Stimulated activated CD4-positive, alpha-beta T cell treated with anti-CD3 and anti-CD28 coated beads, Interleukin-2, amount 100 ng/mL, for 48 hours (primary cell): ENCODE measurements around the gene MYL11.
A peak's percentile ranks its signal among the peaks of the same experiment; 100 is the strongest.

Source experiments
- DNase-seq, 2 donors: peaks; one replicate each; pipeline ENCODE4 v3.0.0-alpha.2; 2020

Gene MYL11

DNA sequence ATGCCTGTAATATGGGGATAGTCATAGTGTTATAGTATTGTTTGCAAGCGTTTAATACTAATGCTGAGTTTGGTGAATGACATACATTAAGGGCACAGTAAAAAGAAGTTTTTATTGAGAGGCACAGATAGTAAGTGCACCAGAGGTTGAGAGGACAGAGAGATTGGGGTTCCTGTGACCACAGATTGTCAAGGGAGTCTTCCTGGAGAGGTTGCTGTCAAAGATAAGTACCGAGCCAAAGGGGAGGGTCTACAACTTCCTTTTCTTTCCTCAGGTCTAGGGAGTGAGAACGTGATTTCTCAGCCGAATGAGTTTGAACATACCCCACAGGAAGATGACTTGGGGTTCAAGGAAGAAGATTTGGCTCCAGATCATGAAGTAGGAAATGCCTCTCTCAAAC, 22.5 kb downstream of the MYL11 start:
- no peak for DNase-seq

DNA sequence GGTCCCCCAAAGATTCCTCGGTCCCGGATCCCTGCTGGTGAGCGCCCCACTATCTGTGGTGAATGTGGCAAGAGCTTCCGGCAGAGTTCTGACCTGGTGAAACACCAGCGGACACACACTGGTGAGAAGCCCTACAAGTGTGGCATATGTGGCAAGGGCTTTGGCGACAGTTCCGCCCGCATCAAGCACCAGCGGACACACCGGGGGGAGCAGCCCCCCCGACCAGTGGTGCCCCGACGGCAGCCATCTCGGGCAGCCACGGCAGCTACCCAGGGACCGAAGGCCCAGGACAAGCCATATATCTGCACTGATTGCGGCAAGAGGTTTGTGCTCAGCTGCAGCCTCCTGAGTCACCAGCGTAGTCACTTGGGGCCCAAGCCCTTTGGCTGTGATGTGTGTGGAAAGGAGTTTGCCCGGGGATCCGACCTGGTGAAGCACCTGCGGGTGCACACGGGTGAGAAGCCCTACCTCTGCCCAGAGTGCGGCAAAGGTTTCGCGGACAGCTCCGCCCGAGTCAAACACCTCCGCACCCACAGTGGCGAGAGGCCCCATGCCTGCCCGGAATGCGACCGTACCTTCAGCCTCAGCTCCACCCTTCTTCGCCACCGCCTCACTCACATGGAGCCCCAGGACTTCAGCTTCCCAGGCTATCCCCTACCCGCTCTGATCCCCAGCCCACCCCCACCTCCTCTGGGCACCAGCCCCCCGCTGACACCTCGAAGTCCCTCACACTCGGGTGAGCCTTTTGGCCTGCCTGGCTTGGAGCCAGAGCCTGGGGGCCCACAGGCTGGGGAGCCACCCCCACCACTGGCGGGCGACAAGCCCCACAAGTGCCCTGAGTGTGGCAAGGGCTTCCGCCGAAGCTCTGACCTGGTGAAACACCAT, 23.4 kb downstream of the MYL11 start:
- DNase-seq = no peak

DNA sequence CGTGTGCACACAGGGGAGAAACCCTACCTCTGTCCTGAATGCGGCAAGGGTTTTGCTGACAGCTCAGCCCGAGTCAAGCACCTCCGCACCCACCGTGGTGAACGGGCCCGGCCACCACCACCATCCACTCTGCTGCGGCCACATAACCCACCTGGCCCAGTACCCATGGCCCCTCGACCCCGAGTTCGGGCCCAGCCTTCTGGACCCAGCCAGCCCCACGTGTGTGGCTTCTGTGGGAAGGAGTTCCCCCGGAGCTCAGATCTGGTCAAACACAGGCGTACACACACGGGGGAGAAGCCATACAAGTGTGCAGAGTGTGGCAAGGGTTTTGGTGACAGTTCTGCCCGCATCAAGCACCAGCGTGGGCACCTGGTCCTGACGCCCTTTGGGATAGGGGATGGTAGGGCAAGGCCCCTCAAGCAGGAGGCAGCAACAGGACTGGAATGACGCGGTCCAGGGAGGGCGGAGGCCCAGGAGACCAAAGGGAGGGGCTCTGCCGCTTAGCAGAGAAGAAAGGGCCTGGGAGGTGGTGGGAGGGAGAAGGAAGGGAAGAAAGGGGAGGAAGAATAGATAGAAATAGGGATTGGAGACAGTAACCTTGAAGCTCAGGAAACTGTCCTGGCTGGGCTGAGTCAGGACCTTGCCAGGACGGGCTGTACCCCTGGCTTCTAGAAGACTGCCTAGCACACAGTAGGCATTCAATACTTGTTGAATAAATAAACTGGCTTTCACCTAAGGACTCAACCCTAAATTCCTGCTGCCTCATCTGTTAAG, 24.2 kb downstream of the MYL11 start:
- DNase-seq = no peak

DNA sequence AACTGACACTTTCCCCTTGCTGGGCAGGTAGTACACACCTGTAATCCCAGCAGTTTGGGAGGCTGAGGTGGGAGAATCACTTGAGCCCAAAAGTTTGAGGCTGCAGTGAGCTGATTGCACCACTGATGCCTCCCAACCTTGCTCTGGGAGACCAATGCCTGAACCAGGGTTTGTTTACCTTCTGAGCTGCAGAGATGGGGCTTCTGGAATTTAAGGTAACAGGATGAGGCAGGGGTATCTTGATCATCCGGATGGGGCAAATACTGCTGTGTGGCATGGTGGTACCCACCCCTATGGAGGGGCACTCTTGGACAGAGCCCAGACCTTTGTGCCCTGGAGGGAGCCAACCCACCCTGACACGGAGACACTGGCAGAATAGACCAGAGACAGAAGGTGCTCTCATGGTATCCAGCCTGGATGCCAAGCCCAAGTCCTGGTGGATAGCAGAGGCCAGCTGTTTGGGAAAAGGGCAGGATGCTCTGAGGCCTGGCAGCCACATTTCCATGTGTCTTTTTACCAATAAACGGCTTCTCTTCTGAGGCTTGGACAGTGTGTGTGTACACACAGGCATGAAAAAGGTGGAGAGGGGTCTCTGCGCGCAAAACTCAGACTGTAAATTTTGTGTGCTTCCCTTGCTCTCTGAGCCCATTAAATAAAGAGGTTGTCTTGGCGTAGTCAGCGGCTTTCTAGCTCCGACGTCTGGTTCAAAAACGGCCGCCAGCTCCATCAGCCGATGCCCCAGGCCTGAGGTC, 25.0 kb downstream of the MYL11 start:
- DNase-seq = no peak

DNA sequence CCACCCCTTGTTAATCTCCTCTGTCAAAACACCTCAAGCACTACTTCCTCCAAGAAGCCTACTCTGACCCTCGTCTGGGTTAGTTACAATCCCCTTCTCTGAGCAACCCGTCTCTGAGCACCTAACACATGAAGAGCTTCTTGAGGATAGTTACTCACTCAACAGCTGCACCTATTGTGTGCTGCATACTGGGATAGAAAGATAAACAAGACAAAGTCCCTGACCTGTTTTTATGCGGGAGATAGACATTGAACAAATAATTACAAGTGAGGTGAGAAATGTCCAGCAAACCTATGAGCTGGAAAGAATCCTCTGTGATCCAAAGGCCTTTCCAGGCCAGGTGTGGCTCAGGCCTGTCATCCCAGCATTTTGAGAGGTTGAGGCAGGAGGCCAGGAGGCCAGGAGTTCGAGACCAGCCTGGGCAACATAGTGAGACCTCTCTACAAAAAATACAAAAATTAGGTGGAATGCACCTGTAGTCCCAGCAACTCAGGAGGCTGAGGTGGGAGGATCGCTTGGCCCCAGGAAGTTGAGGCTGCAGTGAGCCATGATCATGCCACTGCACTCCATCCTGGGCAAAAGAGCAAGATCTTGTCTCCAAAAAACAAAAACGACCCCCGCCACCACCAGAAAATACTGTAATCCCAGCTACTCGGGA, 27.3 kb downstream of the MYL11 start:
- DNase-seq = no peak

DNA sequence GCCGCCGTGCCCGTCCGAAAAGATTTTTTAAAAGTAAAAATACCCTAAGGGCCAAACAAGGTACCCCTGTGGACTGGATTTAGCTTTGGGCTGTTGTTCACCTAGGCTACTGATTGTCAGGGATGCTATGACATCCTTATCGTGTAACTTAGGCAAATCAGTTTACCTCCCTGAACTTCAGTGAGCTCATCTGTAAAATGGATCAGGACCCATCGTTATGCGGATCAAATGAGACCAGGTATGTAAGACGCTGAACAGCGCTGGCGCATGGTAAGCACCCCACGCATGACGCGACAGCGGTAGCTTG, 32.1 kb downstream of the MYL11 start:
- no peak for DNase-seq

DNA sequence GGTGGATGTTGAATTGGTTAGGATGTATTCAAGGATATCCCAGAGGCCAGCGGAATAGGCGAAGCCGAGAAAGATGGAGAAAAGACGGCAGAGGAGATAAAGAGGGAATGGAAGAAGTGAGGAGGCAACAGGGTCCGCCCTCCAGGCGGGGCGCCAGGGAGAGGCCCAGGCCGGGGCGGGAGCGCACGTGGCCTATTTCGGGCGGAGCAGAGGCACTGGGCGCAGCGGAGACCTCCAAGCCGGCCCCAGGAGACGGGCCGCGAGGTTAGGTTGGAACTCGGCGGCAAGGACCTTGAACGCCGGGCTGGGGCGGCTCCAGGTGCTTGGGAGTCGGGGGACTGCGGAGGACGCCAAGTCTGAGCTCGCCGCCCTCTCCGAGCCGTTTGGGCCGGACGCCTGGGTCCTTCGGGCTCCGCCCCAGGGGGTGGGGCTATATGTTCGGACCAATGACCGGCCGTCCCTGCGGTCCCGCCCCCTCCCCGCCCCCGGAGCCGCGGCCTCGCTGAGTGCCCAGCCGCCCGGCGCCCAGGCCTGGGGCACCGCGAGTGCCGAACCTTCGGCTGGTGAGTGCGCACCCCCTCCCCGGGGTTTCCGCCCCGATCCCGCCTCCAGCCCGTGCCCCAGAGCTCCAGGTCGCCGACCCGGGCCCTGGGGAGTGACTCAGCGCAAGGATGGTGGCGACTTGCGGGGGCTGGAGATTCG, 32.7 kb downstream of the MYL11 start, which contains the start of gene ZNF771:
Gene ZNF771, plus strand, starts transcription at position 505 of the 702 bp plus-strand sequence. CDS start 448 bp downstream, outside the sequence.
- DNase-seq = peak; percentile 89 to 93

DNA sequence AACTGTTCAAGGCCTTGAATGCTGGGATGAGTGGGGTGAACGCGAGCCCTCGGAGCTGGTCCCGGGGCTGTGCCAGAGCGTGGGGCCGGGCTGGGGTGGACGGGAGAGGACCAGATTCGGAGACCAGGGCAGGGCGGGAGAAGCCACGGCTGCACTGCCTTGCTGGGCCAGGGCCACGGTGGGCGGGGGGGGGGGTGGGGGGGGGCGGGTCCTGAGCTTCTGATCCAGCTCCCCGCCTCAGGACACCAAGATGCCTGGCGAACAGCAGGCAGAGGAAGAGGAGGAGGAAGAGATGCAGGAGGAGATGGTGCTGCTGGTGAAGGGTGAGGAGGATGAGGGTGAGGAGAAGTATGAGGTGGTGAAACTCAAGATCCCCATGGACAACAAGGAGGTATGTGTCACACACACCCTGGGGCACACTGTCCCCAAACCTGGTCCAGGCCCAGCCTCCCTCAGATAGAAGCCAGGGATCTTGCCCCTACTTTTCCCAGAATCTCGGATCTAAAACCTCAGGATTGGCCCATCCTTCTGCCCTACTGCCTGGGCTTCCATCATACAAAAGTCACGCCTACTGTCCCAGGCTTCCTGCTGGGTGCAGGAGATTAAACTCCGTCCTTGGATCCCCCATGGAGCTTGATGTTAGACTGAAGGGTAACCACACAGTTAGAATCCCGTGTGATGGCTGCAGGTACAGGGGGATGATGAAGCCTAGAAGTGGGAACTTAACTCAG, 33.4 kb downstream of the MYL11 start:
- DNase-seq = no peak

DNA sequence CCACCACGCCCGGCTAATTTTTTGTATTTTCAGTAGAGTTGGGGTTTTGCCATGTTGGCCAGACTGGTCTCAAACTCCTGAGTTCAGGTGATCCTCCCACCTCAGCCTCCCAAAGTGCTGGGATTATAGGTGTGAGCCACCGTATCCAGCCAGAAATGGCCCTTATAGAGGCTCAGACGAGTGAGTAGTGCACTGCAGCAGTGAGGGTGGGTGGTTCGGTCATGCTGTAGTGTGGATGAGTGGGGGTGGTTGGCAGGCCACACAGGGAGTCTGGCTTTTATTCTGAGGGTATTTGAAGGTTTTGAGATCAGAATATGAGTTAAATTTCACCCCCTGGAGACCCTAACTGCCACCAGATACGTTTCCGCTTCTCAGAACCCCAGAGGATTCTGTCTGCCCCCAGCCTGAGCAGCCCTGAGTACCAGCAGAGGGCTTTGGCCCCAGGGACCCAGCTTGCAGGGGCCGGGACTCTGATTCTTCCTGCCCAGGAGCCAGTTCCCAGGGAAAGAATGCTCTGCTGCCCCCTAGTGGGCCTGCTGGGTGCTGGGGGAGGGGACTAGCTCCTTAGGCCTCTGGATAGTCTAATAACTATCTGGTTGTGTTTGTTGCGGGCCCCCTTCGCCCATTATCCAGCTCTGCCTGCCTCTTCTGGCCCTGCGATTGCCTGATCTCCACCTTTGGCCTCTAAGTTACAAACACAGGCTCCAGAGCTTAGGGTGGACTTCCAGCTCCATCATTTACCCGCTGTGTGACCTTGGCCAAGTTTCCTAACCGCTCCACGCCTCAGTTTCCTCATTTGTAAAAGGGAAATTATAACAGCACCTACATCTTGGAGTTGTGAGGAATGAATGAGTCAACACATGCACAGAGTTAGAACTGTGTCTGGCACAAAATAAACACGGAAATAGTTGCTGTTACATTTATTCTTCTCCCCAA, 34.8 kb downstream of the MYL11 start:
- peak; percentile 92 to 96 for DNase-seq

DNA sequence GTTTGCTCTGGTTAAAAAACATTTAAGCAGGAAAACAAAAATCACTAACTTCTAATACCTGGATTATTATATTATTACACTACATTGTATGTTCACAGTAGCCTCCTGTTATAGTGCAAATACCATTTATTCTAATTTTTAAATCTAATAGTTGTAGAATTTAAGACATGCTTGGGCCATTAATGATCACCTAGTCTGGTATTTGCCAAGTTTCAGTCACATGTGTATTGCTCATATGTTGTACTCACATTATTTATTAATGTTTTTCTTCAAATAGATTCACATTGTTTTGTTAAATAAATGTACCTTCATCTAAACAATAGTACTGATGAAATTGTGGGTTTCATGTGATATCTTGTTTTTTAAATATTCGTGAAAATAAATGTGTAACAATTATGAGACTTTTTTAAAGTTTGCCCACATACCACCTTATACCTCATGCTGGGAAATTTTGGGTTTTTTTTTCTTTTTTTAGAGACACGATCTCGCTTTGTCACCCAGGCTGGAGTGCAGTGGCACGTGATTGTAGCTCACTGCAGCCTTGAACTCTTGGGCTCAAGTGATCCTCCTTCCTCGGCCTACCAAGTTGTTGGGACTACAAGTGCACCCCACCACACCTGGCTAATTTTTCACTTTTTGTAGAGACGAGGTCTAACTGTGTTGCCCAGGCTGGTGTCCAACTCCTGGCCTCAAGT, 38.7 kb downstream of the MYL11 start:
- DNase-seq = no peak

DNA sequence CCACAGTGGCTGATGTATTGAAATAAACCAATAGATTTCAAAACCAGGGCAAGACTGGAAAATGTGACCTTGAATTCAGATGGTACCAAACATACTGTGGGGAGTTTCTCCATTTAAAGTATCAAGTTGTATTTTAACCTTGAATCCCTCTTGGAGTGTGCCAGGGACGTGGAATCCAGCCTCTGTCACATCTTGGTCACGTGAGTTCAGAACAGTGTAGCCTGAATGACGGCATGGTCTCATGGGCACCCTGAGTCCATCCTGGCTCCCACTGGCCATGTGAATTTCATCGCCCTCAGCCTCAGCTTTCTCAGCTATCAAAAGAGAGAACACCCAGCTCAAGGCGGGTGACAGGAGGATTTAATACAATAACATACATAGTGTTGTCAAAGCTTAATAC, 39.6 kb downstream of the MYL11 start:
- DNase-seq = no peak

DNA sequence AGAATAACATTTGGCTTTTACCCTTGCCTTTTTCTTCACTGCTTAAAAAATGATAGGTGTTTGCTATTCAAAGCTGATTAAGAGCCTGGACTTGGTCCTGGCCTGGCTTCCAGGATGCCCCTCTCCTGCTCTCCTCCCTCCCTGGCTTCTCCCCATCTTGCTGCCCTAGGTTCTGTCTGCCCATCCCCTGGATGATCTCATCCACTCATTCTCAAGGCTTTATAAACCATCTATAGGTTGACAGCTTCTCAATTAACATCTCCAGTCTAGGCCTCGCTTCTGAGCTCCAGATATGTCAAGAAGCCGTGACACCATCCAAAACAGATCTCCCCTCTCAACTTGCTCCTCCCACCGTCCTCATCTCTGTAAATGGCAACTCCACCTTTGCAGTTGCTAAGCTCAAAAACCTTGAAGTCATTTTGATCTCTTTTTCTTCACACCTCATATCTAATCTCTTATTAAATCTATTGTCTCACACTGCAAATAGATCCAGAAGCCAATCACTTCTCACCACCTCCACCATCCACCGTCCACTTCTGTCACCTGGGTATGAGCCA, 41.5 kb downstream of the MYL11 start:
- DNase-seq = no peak

DNA sequence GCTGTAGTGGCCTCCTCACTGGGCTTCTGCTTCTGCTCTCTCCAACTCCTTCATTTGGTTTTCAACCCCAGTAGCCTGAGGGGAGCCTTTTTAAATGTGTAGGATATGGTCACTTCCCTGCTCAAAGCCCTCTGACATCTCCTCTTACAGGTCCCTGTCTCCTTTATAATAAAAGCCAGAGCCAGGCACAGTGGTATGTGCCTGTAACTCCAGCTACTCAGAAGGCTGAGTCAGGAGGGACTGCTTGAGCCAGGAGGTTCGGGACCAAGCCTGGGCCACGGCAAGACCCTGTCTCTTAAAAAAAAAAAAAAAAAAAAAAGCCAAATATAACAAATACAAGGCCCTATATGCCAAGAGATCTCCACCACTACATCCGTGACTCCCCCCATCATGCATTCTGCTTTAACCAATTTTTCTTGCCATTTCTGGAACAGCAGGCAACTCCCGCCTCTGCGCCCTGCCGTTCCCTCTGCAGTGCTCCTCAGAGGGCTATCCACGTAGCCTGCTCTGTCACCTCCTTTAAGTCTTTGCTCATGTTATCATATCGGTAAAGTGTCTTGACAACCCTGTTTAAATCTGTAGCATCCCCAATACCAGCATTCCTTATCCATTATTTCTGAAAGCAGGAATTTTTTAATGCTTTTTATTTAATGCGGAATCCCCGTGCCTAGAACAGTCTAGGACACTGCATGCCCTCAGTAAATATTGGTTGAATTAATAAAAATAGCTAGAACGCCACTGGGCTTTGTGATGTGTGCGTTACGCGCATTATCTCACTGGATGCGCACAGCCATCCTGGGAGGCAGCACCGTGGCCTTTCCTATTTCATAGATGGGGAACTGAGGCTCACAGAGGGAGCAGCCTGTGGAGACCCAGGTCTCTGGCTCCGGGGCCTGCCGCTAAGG, 42.3 kb downstream of the MYL11 start:
- DNase-seq = no peak

DNA sequence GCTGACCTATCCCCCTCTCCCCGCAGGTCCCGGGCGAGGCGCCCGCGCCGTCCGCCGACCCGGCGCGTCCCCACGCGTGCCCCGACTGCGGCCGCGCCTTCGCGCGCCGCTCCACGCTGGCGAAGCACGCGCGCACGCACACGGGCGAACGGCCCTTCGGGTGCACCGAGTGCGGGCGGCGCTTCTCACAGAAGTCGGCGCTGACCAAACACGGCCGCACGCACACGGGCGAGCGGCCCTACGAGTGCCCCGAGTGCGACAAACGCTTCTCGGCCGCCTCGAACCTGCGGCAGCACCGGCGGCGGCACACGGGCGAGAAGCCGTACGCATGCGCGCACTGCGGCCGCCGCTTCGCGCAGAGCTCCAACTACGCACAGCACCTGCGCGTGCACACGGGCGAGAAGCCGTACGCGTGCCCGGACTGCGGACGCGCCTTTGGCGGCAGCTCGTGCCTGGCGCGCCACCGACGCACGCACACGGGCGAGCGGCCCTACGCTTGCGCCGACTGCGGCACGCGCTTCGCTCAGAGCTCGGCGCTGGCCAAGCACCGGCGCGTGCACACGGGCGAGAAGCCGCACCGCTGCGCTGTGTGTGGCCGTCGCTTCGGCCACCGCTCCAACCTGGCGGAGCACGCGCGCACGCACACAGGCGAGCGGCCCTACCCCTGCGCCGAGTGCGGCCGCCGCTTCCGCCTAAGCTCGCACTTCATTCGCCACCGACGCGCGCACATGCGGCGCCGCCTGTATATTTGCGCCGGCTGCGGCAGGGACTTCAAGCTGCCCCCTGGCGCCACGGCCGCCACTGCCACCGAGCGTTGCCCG, 43.1 kb downstream of the MYL11 start:
- peak; percentile 77 to 80 for DNase-seq

DNA sequence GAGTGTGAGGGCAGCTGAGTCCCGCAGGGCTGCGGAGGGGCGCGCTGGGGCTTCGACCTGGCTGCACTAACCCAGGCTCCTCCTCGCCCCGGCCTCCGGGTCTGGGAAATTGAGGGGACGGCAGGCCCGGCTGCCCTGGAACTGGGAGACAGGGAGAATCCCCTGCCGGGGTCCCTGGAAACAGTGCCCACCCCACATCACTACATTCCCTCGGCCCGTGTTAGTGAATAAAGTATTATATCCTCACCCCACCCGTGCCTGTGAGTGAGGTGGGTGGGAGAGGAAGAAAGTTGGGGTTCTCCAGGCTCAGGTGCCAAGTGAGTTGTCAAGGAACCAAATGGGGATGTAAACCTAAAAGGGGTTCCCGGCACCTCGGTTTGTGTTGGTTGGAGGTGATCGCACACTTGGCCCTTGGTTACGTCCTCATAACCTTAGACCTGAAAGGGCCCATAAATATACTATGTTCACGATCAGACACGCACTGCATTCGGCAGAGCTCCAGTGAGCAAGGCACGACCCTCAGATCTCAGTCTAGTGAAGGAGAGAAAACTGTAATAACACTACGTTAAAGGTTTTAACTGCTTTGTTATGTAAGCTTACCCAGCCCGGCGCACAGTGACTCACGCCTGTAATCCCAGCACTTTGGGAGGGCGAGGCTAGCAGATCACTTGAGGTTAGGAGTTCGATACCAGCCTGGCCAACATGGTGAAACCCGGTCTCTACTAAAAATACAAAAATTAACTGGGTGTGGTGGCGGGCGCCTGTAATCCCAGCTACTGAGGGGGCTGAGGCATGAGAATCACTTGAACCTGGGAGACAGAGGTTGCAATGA, 44.0 kb downstream of the MYL11 start:
- DNase-seq = no peak

DNA sequence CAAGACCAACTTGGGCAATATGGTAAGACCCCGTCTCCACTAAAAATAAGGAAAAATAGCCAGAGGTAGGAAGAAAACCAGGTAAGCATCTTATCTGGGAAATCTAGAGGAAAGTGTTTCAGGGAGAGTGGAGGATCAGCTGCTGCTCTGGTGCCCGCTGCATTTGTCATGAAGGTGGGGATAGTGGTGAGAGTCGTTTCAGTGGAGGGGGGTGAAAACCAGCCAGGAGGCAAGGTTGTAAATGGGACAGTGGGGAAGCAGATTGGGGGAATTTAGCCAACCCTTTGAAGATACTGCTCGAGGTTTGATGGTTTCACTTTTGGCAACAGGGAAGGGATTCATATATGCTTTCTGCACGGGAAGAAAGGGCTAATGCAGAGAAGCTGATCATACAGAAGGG, 46.4 kb downstream of the MYL11 start:
- DNase-seq = no peak
